ENCODE results near the gene CAPZA1. TPM values are rescaled to one million over a fixed set of nuclear protein-coding genes. Genes with fewer than 3 reads are reported as not detected.

CAPZA1 gene
- total and polyA plus RNA-seq, 10 of the 15 experiments (the other 5 are each of a cell fraction or from before 2014, with no cell fraction given), result 187 to 886 (median 278) TPM

DNA sequence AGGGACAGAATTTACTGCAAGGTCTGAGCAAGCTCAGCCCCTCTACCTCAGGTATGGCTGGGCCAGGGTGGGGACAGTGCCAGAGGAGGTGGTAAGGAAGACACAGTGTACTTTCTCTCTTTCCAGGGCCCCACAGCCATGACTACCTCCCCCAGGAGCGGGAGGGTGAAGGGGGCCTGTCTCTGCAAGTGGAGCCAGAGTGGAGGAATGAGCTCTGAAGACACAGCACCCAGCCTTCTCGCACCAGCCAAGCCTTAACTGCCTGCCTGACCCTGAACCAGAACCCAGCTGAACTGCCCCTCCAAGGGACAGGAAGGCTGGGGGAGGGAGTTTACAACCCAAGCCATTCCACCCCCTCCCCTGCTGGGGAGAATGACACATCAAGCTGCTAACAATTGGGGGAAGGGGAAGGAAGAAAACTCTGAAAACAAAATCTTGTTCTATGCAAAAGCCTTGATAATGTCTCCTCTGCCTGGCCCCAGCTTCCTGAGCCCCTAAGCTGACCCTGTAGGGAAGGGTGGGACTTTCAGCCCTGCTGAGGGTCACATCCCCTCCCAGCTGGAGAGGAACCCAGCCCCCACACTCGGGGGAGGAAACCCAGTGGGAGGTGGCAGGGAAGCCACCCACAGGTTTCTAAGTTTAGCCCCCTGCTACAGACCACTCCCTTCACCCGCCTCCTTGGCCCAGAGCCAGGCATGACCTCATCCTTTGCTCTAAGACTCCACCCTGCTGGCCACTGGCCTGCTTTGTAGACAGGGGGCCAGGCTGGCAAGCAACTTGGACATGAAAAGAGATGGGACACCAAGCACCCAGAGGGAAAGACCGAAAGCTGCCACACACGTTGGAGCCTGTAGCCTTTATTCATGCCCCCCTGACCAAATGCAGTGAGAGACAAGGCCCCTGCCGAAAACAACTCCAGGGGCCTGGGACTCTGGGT lies 80.9 kb downstream of the CAPZA1 start (continued):
- TF ChIP-seq, protein P1, sequence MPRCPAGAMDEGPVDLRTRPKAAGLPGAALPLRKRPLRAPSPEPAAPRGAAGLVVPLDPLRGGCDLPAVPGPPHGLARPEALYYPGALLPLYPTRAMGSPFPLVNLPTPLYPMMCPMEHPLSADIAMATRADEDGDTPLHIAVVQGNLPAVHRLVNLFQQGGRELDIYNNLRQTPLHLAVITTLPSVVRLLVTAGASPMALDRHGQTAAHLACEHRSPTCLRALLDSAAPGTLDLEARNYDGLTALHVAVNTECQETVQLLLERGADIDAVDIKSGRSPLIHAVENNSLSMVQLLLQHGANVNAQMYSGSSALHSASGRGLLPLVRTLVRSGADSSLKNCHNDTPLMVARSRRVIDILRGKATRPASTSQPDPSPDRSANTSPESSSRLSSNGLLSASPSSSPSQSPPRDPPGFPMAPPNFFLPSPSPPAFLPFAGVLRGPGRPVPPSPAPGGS (IDR thresholded peaks at IDR 0.05; ENCODE audit: borderline replicate concordance, insufficient read depth, low read depth, low read length, poor library complexity, severe bottlenecking), result peak; percentile 55
- TF ChIP-seq BACH1 (IDR thresholded peaks at IDR 0.05; ENCODE audit: borderline replicate concordance) (no peak; the same call in 1 of the 2 replicates), FOS (IDR thresholded peaks at IDR 0.05; ENCODE audit: borderline replicate concordance, extremely low read depth, insufficient read length) (no peak), TCF7 (IDR thresholded peaks at IDR 0.05; ENCODE audit: borderline replicate concordance) (no peak), SIN3A (IDR thresholded peaks at IDR 0.05; ENCODE audit: low read depth, low read length) (no peak), PAX5 (IDR thresholded peaks at IDR 0.05; ENCODE audit: borderline replicate concordance, low read depth, low read length) (no peak), ZNF384 (IDR thresholded peaks at IDR 0.05; ENCODE audit: borderline replicate concordance, low read depth, low read length) (no peak), YY1 (IDR thresholded peaks at IDR 0.05; ENCODE audit: low read depth, low read length) (peak; percentile 1; the same call in 1 of the 2 replicates), CHD4 (IDR thresholded peaks at IDR 0.05) (no peak), ZNF207 (IDR thresholded peaks at IDR 0.05; ENCODE audit: borderline replicate concordance) (no peak), NFXL1 (IDR thresholded peaks at IDR 0.05; ENCODE audit: borderline replicate concordance) (no peak), MYB (IDR thresholded peaks at IDR 0.05; ENCODE audit: borderline replicate concordance, low read depth, low read length) (no peak), MXI1 (IDR thresholded peaks at IDR 0.05; ENCODE audit: low read depth, low read length) (no peak), HDGF (IDR thresholded peaks at IDR 0.05) (0 out of 2 replicates have a peak, but pooled peaks have one; percentile 13)
- TF ChIP-seq, protein P2, sequence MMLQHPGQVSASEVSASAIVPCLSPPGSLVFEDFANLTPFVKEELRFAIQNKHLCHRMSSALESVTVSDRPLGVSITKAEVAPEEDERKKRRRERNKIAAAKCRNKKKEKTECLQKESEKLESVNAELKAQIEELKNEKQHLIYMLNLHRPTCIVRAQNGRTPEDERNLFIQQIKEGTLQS (IDR thresholded peaks at IDR 0.05; ENCODE audit: borderline replicate concordance, extremely low read depth, low read depth, low read length), result no peak
- TF ChIP-seq, protein P3, sequence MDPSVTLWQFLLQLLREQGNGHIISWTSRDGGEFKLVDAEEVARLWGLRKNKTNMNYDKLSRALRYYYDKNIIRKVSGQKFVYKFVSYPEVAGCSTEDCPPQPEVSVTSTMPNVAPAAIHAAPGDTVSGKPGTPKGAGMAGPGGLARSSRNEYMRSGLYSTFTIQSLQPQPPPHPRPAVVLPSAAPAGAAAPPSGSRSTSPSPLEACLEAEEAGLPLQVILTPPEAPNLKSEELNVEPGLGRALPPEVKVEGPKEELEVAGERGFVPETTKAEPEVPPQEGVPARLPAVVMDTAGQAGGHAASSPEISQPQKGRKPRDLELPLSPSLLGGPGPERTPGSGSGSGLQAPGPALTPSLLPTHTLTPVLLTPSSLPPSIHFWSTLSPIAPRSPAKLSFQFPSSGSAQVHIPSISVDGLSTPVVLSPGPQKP (IDR thresholded peaks at IDR 0.05; ENCODE audit: low read depth, low read length), result no peak
- TF ChIP-seq, protein P4, sequence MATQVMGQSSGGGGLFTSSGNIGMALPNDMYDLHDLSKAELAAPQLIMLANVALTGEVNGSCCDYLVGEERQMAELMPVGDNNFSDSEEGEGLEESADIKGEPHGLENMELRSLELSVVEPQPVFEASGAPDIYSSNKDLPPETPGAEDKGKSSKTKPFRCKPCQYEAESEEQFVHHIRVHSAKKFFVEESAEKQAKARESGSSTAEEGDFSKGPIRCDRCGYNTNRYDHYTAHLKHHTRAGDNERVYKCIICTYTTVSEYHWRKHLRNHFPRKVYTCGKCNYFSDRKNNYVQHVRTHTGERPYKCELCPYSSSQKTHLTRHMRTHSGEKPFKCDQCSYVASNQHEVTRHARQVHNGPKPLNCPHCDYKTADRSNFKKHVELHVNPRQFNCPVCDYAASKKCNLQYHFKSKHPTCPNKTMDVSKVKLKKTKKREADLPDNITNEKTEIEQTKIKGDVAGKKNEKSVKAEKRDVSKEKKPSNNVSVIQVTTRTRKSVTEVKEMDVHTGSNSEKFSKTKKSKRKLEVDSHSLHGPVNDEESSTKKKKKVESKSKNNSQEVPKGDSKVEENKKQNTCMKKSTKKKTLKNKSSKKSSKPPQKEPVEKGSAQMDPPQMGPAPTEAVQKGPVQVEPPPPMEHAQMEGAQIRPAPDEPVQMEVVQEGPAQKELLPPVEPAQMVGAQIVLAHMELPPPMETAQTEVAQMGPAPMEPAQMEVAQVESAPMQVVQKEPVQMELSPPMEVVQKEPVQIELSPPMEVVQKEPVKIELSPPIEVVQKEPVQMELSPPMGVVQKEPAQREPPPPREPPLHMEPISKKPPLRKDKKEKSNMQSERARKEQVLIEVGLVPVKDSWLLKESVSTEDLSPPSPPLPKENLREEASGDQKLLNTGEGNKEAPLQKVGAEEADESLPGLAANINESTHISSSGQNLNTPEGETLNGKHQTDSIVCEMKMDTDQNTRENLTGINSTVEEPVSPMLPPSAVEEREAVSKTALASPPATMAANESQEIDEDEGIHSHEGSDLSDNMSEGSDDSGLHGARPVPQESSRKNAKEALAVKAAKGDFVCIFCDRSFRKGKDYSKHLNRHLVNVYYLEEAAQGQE (IDR thresholded peaks at IDR 0.05; ENCODE audit: low read depth, low read length), result no peak
- TF ChIP-seq, protein P5, sequence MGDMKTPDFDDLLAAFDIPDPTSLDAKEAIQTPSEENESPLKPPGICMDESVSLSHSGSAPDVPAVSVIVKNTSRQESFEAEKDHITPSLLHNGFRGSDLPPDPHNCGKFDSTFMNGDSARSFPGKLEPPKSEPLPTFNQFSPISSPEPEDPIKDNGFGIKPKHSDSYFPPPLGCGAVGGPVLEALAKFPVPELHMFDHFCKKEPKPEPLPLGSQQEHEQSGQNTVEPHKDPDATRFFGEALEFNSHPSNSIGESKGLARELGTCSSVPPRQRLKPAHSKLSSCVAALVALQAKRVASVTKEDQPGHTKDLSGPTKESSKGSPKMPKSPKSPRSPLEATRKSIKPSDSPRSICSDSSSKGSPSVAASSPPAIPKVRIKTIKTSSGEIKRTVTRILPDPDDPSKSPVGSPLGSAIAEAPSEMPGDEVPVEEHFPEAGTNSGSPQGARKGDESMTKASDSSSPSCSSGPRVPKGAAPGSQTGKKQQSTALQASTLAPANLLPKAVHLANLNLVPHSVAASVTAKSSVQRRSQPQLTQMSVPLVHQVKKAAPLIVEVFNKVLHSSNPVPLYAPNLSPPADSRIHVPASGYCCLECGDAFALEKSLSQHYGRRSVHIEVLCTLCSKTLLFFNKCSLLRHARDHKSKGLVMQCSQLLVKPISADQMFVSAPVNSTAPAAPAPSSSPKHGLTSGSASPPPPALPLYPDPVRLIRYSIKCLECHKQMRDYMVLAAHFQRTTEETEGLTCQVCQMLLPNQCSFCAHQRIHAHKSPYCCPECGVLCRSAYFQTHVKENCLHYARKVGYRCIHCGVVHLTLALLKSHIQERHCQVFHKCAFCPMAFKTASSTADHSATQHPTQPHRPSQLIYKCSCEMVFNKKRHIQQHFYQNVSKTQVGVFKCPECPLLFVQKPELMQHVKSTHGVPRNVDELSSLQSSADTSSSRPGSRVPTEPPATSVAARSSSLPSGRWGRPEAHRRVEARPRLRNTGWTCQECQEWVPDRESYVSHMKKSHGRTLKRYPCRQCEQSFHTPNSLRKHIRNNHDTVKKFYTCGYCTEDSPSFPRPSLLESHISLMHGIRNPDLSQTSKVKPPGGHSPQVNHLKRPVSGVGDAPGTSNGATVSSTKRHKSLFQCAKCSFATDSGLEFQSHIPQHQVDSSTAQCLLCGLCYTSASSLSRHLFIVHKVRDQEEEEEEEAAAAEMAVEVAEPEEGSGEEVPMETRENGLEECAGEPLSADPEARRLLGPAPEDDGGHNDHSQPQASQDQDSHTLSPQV (IDR thresholded peaks at IDR 0.05), result no peak
